IMR-90 (cell line): ENCODE data around the gene SH3RF3. TPM values are rescaled to one million over a fixed set of nuclear protein-coding genes. Genes with fewer than 3 reads are reported as not detected.

Experiments
- ATAC-seq: fragments of 200-7000 bp; cut with Tn5 transposase; 2 replicates; pipeline ENCODE4 v1.9.1; 2020; ENCODE audit warnings: low read depth, mild to moderate bottlenecking, moderate library complexity
- BruUV-seq: library from RNA; stranded (reverse); fragments of 400-500 nt; replicated peaks from 2 replicates; lab custom pipeline; 2021; lab: Mats Ljungman, UMichigan
- CTCF ChIA-PET: fragments of 300-600 bp; formaldehyde crosslinking; extraction: SDS; loops from one replicate; lab custom pipeline; 2021; ENCODE audit warnings: antibody characterized with exemption; lab: Yijun Ruan, JAX
- POLR2A ChIA-PET: fragments of 300-600 bp; sonication (Branson Sonifier 250); formaldehyde crosslinking; loops from one replicate; lab custom pipeline; 2022; ENCODE audit warnings: antibody characterized with exemption; ENCODE audit not compliant: unreplicated experiment; lab: Charles Lee
- DNase-seq: peaks from one replicate; pipeline ENCODE4 v3.0.0; 2013
- H2AFZ ChIP-seq: replicated peaks from 2 replicates; pipeline ENCODE3; 2013; ENCODE audit warnings: low read length, mild to moderate bottlenecking; ENCODE audit not compliant: poor library complexity
- H2AK5ac ChIP-seq: 2 replicates; pipeline ENCODE4 v1.6.1; 2013; ENCODE audit warnings: low read depth, low read length, inconsistent platforms
- H2AK9ac ChIP-seq: replicated peaks from 2 replicates; pipeline ENCODE3; 2013; ENCODE audit warnings: mild to moderate bottlenecking, low read depth, low read length, moderate library complexity; ENCODE audit not compliant: poor library complexity
- H2BK120ac ChIP-seq: 2 replicates; pipeline ENCODE4 v1.6.1; 2013; ENCODE audit warnings: low read depth, low read length, inconsistent platforms
- H2BK15ac ChIP-seq: 3 replicates; pipeline ENCODE4 v1.6.1; 2013; ENCODE audit warnings: low read depth, low read length, inconsistent platforms
- H2BK20ac ChIP-seq: 2 replicates; pipeline ENCODE4 v1.6.1; 2013; ENCODE audit warnings: low read depth, mild to moderate bottlenecking, inconsistent platforms, low read length, moderate library complexity
- H2BK5ac ChIP-seq: 2 replicates; pipeline ENCODE4 v1.6.1; 2013; ENCODE audit warnings: mild to moderate bottlenecking, low read depth, low read length, inconsistent platforms; ENCODE audit not compliant: poor library complexity, severe bottlenecking
- H3K14ac ChIP-seq: replicated peaks from 2 replicates; pipeline ENCODE4 v1.6.1; 2013; ENCODE audit warnings: low read depth, low read length, inconsistent platforms
- H3K18ac ChIP-seq: 2 replicates; pipeline ENCODE4 v1.6.1; 2013; ENCODE audit warnings: low read depth, low read length, control low read depth
- H3K23ac ChIP-seq: 2 replicates; pipeline ENCODE4 v1.6.1; 2013; ENCODE audit warnings: low read depth, low read length, inconsistent platforms
- H3K27ac ChIP-seq: 2 replicates; pipeline ENCODE4 v1.5.1; 2013; ENCODE audit warnings: mild to moderate bottlenecking, control low read depth, low read length; ENCODE audit not compliant: insufficient read depth
- H3K27me3 ChIP-seq: 2 replicates; pipeline ENCODE4 v1.6.1; 2013; ENCODE audit warnings: low read length; ENCODE audit not compliant: control insufficient read depth, insufficient read depth
- H3K36me3 ChIP-seq: 2 replicates; pipeline ENCODE4 v1.6.1; 2013; ENCODE audit warnings: low read length, mixed read lengths; ENCODE audit not compliant: control insufficient read depth, insufficient read depth
- H3K4ac ChIP-seq: 2 replicates; pipeline ENCODE4 v1.6.1; 2013; ENCODE audit warnings: low read depth, low read length, inconsistent platforms
- H3K4me1 ChIP-seq: 2 replicates; pipeline ENCODE4 v1.6.1; 2013; ENCODE audit warnings: low read length, mixed read lengths; ENCODE audit not compliant: control insufficient read depth, insufficient read depth
- H3K4me2 ChIP-seq: 2 replicates; pipeline ENCODE4 v1.6.1; 2013; ENCODE audit warnings: low read depth, mild to moderate bottlenecking, control low read depth, low read length, moderate library complexity
- H3K4me3 ChIP-seq: 2 replicates; pipeline ENCODE4 v1.5.1; 2013; ENCODE audit warnings: low read depth, mild to moderate bottlenecking, control low read depth, low read length, moderate library complexity; ENCODE audit not compliant: insufficient read depth
- H3K56ac ChIP-seq: 2 replicates; pipeline ENCODE4 v1.6.1; 2013; ENCODE audit warnings: low read length, inconsistent platforms; ENCODE audit not compliant: insufficient read depth; ENCODE audit errors: extremely low read depth
- H3K79me1 ChIP-seq, 2 experiments: 2 replicates each; pipeline ENCODE4 v1.6.1; 2013; ENCODE audit warnings: low read length in 2 of 2, inconsistent platforms in 1 of 2, low read depth in 1 of 2
- H3K9ac ChIP-seq: 2 replicates; pipeline ENCODE4 v1.6.1; 2013; ENCODE audit warnings: low read depth, low read length, control low read depth
- H3K9me1 ChIP-seq: 2 replicates; pipeline ENCODE4 v1.6.1; 2013; ENCODE audit warnings: low read length, inconsistent platforms; ENCODE audit not compliant: insufficient read depth
- H3K9me3 ChIP-seq: 2 replicates; pipeline ENCODE4 v1.6.1; 2013; ENCODE audit warnings: low read length; ENCODE audit not compliant: control insufficient read depth, insufficient read depth
- H4K20me1 ChIP-seq: 2 replicates; pipeline ENCODE4 v1.6.1; 2013; ENCODE audit warnings: low read length, inconsistent platforms; ENCODE audit not compliant: insufficient read depth
- H4K5ac ChIP-seq: 2 replicates; pipeline ENCODE4 v1.6.1; 2013; ENCODE audit warnings: mild to moderate bottlenecking, low read depth, low read length, control low read depth
- H4K8ac ChIP-seq, 2 experiments: 2 replicates each; pipeline ENCODE4 v1.6.1; 2013; ENCODE audit warnings: low read depth in 2 of 2, low read length in 2 of 2, control low read depth in 1 of 2, inconsistent platforms in 1 of 2
- H4K91ac ChIP-seq: 2 replicates; pipeline ENCODE4 v1.6.1; 2013; ENCODE audit warnings: low read depth, low read length, inconsistent platforms; ENCODE audit not compliant: insufficient read depth
- BHLHE40 ChIP-seq: fragments of 150-350 bp; IDR thresholded peaks from 2 replicates; pipeline ENCODE4 v1.6.1; 2016; ENCODE audit warnings: mild to moderate bottlenecking, low read depth, low read length
- CEBPB ChIP-seq: IDR thresholded peaks from 2 replicates; pipeline ENCODE4 v1.6.1; 2012; ENCODE audit warnings: low read depth, low read length, improper control_type of control experiment
- CHD1 ChIP-seq: IDR thresholded peaks from 2 replicates; pipeline ENCODE4 v1.6.1; 2012; ENCODE audit warnings: low read depth, low read length, improper control_type of control experiment
- CTCF ChIP-seq: conservative IDR thresholded peaks from 2 replicates; pipeline ENCODE4 v1.5.1; 2012; ENCODE audit warnings: mild to moderate bottlenecking, low read depth, low read length, improper control_type of control experiment
- ELK1 ChIP-seq: fragments of 150-350 bp; IDR thresholded peaks from 2 replicates; pipeline ENCODE4 v1.6.1; 2016; ENCODE audit warnings: low read depth, mild to moderate bottlenecking, low read length, moderate library complexity, borderline replicate concordance
- FOS ChIP-seq: fragments of 150-350 bp; IDR thresholded peaks from 2 replicates; pipeline ENCODE4 v1.6.1; 2016; ENCODE audit warnings: low read depth, low read length
- MAFK ChIP-seq: IDR thresholded peaks from 2 replicates; pipeline ENCODE4 v1.6.1; 2012; ENCODE audit warnings: low read depth, low read length, improper control_type of control experiment
- MAZ ChIP-seq: IDR thresholded peaks from 2 replicates; pipeline ENCODE4 v1.6.1; 2012; ENCODE audit warnings: low read depth, mild to moderate bottlenecking, low read length, improper control_type of control experiment, moderate library complexity, borderline replicate concordance
- MXI1 ChIP-seq: IDR thresholded peaks from 2 replicates; pipeline ENCODE4 v1.6.1; 2012; ENCODE audit warnings: low read depth, mild to moderate bottlenecking, low read length, moderate library complexity, borderline replicate concordance
- NFE2L2 ChIP-seq: fragments of 150-350 bp; IDR thresholded peaks from 2 replicates; pipeline ENCODE4 v1.6.1; 2016; ENCODE audit warnings: low read depth, mild to moderate bottlenecking, low read length
- POLR2A ChIP-seq: IDR thresholded peaks from 2 replicates; pipeline ENCODE4 v1.6.1; 2012; ENCODE audit warnings: mild to moderate bottlenecking, low read depth, low read length
- RAD21 ChIP-seq: IDR thresholded peaks from 2 replicates; pipeline ENCODE4 v1.6.1; 2012; ENCODE audit warnings: low read length, improper control_type of control experiment
- RFX5 ChIP-seq: IDR thresholded peaks from 2 replicates; pipeline ENCODE4 v1.8.0; 2012; ENCODE audit warnings: low read depth, mild to moderate bottlenecking, low read length, moderate library complexity
- SMC3 ChIP-seq: fragments of 150-350 bp; IDR thresholded peaks from 2 replicates; pipeline ENCODE4 v1.6.1; 2016; ENCODE audit warnings: low read depth, mild to moderate bottlenecking, antibody characterized with exemption, low read length, moderate library complexity
- USF2 ChIP-seq: fragments of 150-350 bp; IDR thresholded peaks from 2 replicates; pipeline ENCODE4 v1.6.1; 2017; ENCODE audit warnings: mild to moderate bottlenecking, antibody characterized with exemption, low read length, low read depth
- WGBS, 2 experiments: methylation state at CpG; one replicate each; pipeline versions ENCODE4 v1.1.5 to v1.1.7; 2013; ENCODE audit warnings: missing lambda C conversion rate in 2 of 2; ENCODE audit not compliant: insufficient read length in 1 of 2; ENCODE audit errors: extremely low coverage in 2 of 2; 5-methylcytosine and 5-hydroxymethylcytosine counted together
- dilution Hi-C: fragments of 300-500 bp; cut with HindIII; formaldehyde crosslinking; loops from one replicate; pipeline ENCODE4 v1.14.3; 2018; ENCODE audit warnings: low sequenced_read_pairs; ENCODE audit not compliant: unreplicated experiment
- in situ Hi-C: fragments of 300-500 bp; cut with MboI; formaldehyde crosslinking; loops from 3 replicates; pipeline ENCODE4 v1.14.3; 2019; ENCODE audit warnings: low sequenced_read_pairs, inconsistent platforms, mixed read lengths
- intact Hi-C: fragments of 100-400 bp; cut with micrococcal nuclease; formaldehyde crosslinking; loops from 2 replicates; pipeline ENCODE4 v1.10.0; 2022
- polyA plus RNA-seq, 3 experiments: library from polyadenylated mRNA; depleted of rRNA; stranded (reverse); fragments of >200 nt; gene quantifications; 2 replicates each; pipeline ENCODE4 v1.2.3, GENCODE V29; 2012; ENCODE audit warnings: low replicate concordance in 1 of 3
- total RNA-seq: library from RNA; depleted of rRNA; stranded (reverse); fragments of >200 nt; gene quantifications from 2 replicates; pipeline ENCODE4 v1.2.3, GENCODE V29; 2012

SH3RF3 gene
- total and polyA plus RNA-seq, 2 of the 4 experiments (the other 2 are of a cell fraction): 3.4 to 5.3 TPM

DNA sequence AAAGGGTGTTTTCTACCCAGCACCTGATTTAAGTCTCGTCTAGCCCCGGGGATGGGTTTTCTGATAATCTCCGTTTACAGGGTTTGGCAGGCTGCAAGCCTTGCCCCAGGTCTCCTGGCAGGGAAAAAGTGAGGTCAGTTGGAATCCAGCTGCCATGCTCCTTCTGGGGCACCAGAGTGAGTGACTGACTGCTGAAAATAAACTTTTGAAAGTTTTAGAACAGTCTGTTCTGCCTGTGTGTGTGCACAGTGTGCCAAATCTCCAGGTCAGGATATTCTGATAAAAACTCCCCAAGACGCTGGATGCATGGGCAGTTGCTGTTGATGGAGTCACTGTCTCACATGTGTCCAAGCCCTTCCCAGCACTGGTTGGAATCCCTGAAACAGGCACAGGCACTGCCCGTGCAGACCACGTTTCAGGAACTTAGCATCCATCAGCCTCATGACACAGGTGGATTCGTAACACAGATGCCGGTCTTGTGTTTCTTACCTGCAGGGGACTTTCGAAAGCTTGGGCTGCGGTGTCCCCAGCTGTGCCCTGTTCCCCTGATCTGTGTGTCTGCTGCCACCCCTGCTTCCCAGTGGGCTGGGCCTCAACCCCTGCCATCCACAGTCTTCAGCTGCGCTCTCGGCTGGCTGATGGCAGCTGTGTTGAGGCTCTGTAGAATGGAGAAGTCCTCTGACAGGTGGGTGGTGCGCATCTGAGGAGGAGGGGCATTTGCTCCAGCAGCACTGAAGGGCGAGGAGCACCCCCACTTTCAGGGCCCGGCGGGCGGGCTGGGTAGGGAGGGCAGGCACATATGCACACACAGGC lies 65.0 kb downstream of the SH3RF3 start:
- dilution Hi-C loops: no loop called here
- Histone ChIP-seq H3K79me1 (peaks cover 58 to 92% of the 10 kb centered on the region in 2 experiments), H3K36me3 (no peaks in the 10 kb centered on the region), H2BK15ac (no peak overlapping the region), H3K4ac (no peak overlapping the region), H3K9me1 (peaks cover 36% of the 10 kb centered on the region), H4K8ac (no peak overlapping the region), H3K9me3 (no peaks in the 10 kb centered on the region), H3K56ac (no peak overlapping the region), H3K9ac (no peak overlapping the region), H2AFZ (no peak overlapping the region), H3K4me2 (no peak overlapping the region), H3K4me1 (peaks cover 9% of the 10 kb centered on the region), H4K20me1 (peaks cover 71% of the 10 kb centered on the region), H2BK20ac (no peak overlapping the region), H2AK5ac (no peak overlapping the region), H3K14ac (no peak overlapping the region), H4K5ac (no peak overlapping the region), H3K18ac (no peak overlapping the region), H2AK9ac (no peak overlapping the region), H4K91ac (no peak overlapping the region), H2BK120ac (no peak overlapping the region), H3K27me3 (no peaks in the 10 kb centered on the region), H3K23ac (no peak overlapping the region), H3K4me3 (no peak overlapping the region), H2BK5ac (no peak overlapping the region), H3K27ac (no peak overlapping the region)
- in situ Hi-C loops: no loop called here
- BruUV-seq: no TSS peak
- POLR2A ChIA-PET: no interaction called here
- TF ChIP-seq MAFK (no peak), CEBPB (no peak), FOS (no peak), RFX5 (no peak), ELK1 (no peak), SMC3 (no peak), CTCF (no peak), NFE2L2 (no peak), BHLHE40 (no peak), USF2 (no peak), MAZ (no peak), RAD21 (no peak), CHD1 (no peak), POLR2A (no peak), MXI1 (no peak)
- 89% methylated on average over 3 of the region's 17 CpGs; no CpG with 5 or more reads in 1 of the 2 experiments for WGBS, 2 experiments
- no peak for DNase-seq
- CTCF ChIA-PET: interaction anchor here (1.1 kb wide), 1 partner anchor 66 kb away, joined by 4 read pairs; no protein-coding TSS in a partner anchor
- intact Hi-C loops: no loop called here
- no peak for ATAC-seq
